ENCODE measurements around the gene TMPRSS12. TPM values are rescaled to one million over a fixed set of nuclear protein-coding genes. Genes with fewer than 3 reads are reported as not detected.
A peak's percentile ranks its signal among the peaks of the same experiment; 100 is the strongest.

TMPRSS12 gene
- total RNA-seq, 2 experiments from 2014 or later: not detected

DNA sequence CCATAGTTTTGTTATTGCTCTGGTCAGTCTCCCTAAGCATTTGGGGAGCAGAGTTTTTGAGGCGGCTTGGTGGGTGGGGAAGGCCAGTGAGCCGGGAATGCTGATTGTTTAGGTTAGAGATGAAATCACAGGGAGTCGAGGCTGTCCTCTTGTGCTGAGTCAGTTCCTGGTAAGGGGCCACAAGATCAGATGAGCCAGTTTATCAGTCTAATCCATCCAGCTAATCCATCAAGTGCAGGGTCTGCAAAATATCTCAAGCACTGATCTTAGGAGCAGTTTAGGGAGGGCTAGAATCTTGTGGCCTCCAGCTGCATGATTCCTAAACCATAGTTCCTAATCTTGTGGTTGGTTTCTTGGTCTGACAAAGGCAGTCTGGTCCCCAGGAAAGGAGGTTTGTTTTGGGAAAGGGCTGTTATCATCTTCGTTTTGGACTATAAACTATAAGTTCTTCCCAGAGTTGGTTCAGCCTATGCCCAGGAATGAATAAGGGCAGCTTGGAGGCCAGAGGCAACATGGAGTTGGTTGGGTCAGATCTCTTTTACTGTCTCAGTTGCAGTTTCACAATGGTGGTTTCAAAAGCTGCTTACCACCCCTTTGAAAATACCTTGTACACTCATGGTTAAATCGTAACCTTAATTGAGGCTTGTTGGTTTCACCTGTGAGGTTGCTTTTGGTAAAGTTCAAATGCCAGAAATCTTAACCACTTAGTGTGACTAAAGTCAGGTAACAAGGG is 76.0 kb downstream of the TMPRSS12 start:
- no peak for DNase-seq (ENCODE audit: low spot score)
- ChIA-PET POLR2A (interaction anchor here (0.7 to 1.5 kb wide), 4 partner anchors 8 to 107 kb away, joined by 3 to 6 read pairs (median 4); no protein-coding TSS in a partner anchor), CTCF (ENCODE audit: unreplicated experiment) (no interaction called here)
- Histone ChIP-seq H3K9me3 (ENCODE audit: low read length) (peaks cover 12% of the 10 kb centered on the region), H3K4me1 (ENCODE audit: insufficient read depth, low read length, poor library complexity, severe bottlenecking) (peaks cover 34% of the 10 kb centered on the region), H4K20me1 (ENCODE audit: insufficient read depth, low read length) (no peaks in the 10 kb centered on the region), H3K79me2 (ENCODE audit: insufficient read depth, low read depth, low read length) (no peaks in the 10 kb centered on the region), H3K9me2 (ENCODE audit: insufficient read depth, low read length) (no peaks in the 10 kb centered on the region), H3K4me2 (ENCODE audit: low read length) (no peak overlapping the region), H3K27ac (ENCODE audit: low read depth, low read length, poor library complexity, severe bottlenecking) (no peak overlapping the region), H3K36me3 (ENCODE audit: insufficient read depth, low read length) (no peaks in the 10 kb centered on the region; the same call in 1 of the 2 replicates), H3K4me3 (ENCODE audit: low read depth, low read length, poor library complexity, severe bottlenecking) (no peak overlapping the region), H2AFZ (ENCODE audit: low read length) (no peak overlapping the region)
- TF ChIP-seq, protein P1, sequence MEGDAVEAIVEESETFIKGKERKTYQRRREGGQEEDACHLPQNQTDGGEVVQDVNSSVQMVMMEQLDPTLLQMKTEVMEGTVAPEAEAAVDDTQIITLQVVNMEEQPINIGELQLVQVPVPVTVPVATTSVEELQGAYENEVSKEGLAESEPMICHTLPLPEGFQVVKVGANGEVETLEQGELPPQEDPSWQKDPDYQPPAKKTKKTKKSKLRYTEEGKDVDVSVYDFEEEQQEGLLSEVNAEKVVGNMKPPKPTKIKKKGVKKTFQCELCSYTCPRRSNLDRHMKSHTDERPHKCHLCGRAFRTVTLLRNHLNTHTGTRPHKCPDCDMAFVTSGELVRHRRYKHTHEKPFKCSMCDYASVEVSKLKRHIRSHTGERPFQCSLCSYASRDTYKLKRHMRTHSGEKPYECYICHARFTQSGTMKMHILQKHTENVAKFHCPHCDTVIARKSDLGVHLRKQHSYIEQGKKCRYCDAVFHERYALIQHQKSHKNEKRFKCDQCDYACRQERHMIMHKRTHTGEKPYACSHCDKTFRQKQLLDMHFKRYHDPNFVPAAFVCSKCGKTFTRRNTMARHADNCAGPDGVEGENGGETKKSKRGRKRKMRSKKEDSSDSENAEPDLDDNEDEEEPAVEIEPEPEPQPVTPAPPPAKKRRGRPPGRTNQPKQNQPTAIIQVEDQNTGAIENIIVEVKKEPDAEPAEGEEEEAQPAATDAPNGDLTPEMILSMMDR (conservative IDR thresholded peaks at IDR 0.05; ENCODE audit: low read length): no peak
- no peak for TF ChIP-seq EZH2phosphoT487 (IDR thresholded peaks at IDR 0.05; ENCODE audit: borderline replicate concordance, low read depth, low read length)
- BruUV-seq (replicated peaks): no TSS peak
- intact Hi-C loops (cut with micrococcal nuclease; ENCODE audit: unreplicated experiment): no loop called here

DNA sequence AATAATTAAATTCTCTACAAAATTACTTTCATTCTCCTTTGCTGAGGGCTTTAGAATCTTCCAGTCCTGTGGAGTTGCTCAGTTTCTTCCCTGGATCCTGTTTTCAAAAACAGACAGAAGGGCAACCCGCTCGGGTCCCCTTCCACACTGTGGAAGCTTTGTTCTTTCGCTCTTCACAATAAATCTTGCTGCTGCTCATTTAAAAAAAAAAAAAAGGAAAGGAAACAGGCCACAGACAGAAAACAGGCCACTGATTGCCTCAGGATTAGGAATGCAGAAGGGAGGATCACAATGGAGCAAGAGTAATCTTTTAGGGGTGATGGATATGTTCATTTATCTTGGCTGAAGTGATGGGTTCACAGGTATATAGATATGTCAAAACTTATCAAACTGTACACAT is 80.1 kb downstream of the TMPRSS12 start:
- H3K4me3 ChIP-seq (ENCODE audit: low read depth, low read length, poor library complexity, severe bottlenecking): peak overlapping the region; percentile 65
- H3K79me2 ChIP-seq (ENCODE audit: insufficient read depth, low read depth, low read length): peaks cover 32% of the 10 kb centered on the region
- CTCF ChIA-PET (ENCODE audit: unreplicated experiment): no interaction called here
- no TSS peak for BruUV-seq (replicated peaks)
- peak overlapping the region; percentile 77 for H3K4me2 ChIP-seq (ENCODE audit: low read length)
- 0 out of 2 replicates have a peak, but pooled peaks cover 8% of the 10 kb centered on the region for H3K36me3 ChIP-seq (ENCODE audit: insufficient read depth, low read length)
- H2AFZ ChIP-seq (ENCODE audit: low read length): peak overlapping the region; percentile 95
- POLR2A ChIA-PET: interaction anchor here (0.7 to 1.9 kb wide), 5 partner anchors 62 to 445 kb away, joined by 3 to 5 read pairs (median 4); no protein-coding TSS in a partner anchor
- intact Hi-C loops (cut with micrococcal nuclease; ENCODE audit: unreplicated experiment): loop anchor here (2.0 kb wide), 1 partner anchor 316 kb away; the partner anchor contains the start of gene DAZAP2
- peak overlapping the region; percentile 99 for H3K27ac ChIP-seq (ENCODE audit: low read depth, low read length, poor library complexity, severe bottlenecking)
- no peak for TF ChIP-seq EZH2phosphoT487 (IDR thresholded peaks at IDR 0.05; ENCODE audit: borderline replicate concordance, low read depth, low read length)
- TF ChIP-seq, protein P1 (conservative IDR thresholded peaks at IDR 0.05; ENCODE audit: low read length): no peak
- no peak for DNase-seq (ENCODE audit: low spot score)
- H3K9me3 ChIP-seq (ENCODE audit: low read length): no peaks in the 10 kb centered on the region
- no peaks in the 10 kb centered on the region; the same call in 1 of the 2 replicates for H4K20me1 ChIP-seq (ENCODE audit: insufficient read depth, low read length)
- peaks cover 46% of the 10 kb centered on the region for H3K4me1 ChIP-seq (ENCODE audit: insufficient read depth, low read length, poor library complexity, severe bottlenecking)
- H3K9me2 ChIP-seq (ENCODE audit: insufficient read depth, low read length): no peaks in the 10 kb centered on the region

Measured in OCI-LY7 (cell line).